GM21717 (cell line): ENCODE measurements around the gene EEPD1.
"Not testable (repeated sequence)": the region's sequence is repeated elsewhere in the genome, so short reads cannot be mapped to it uniquely, and the experiment has no call there.

Experiments
- ATAC-seq: cut with Tn5 transposase; IDR thresholded peaks from one replicate; pipeline ENCODE4 v1.9.1; 2021; ENCODE audit warnings: mild to moderate bottlenecking, moderate library complexity; ENCODE audit not compliant: unreplicated experiment

EEPD1 gene

GRCh38 chr7:36245684-36246299 lies 92.7 kb downstream of the EEPD1 start:
- ATAC-seq = no peak

- ATAC-seq = no peak
Measured at GRCh38 chr7:36249091-36249490, 96.0 kb downstream of the EEPD1 start.

- no peak for ATAC-seq
Measured at GRCh38 chr7:36253699-36254098, 100.6 kb downstream of the EEPD1 start.

- ATAC-seq = not testable (repeated sequence)
Measured at GRCh38 chr7:36258510-36259259, 105.6 kb downstream of the EEPD1 start.

GRCh38 chr7:36260481-36260880 lies 107.4 kb downstream of the EEPD1 start:
- peak; percentile 66 for ATAC-seq

- peak; percentile 40 for ATAC-seq
Measured at GRCh38 chr7:36261019-36261754, 108.1 kb downstream of the EEPD1 start.

GRCh38 chr7:36262309-36263094 lies 109.4 kb downstream of the EEPD1 start:
- no peak for ATAC-seq

- no peak for ATAC-seq
Measured at GRCh38 chr7:36263095-36263484, 110.0 kb downstream of the EEPD1 start.

- ATAC-seq = peak; percentile 47
Measured at GRCh38 chr7:36264123-36264801, 111.2 kb downstream of the EEPD1 start.

- ATAC-seq = no peak
Measured at GRCh38 chr7:36264913-36265516, 112.0 kb downstream of the EEPD1 start.

GRCh38 chr7:36265680-36266079 lies 112.6 kb downstream of the EEPD1 start:
- no peak for ATAC-seq

GRCh38 chr7:36266190-36266589 lies 113.1 kb downstream of the EEPD1 start:
- ATAC-seq = no peak

- ATAC-seq = no peak
Measured at GRCh38 chr7:36266683-36267082, 113.6 kb downstream of the EEPD1 start.

- peak; percentile 63 for ATAC-seq
Measured at GRCh38 chr7:36272211-36272566, 119.1 kb downstream of the EEPD1 start.

- no peak for ATAC-seq
Measured at GRCh38 chr7:36272567-36273269, 119.7 kb downstream of the EEPD1 start.

GRCh38 chr7:36273836-36274235 lies 120.8 kb downstream of the EEPD1 start:
- no peak for ATAC-seq

GRCh38 chr7:36275735-36276284 lies 122.8 kb downstream of the EEPD1 start:
- no peak for ATAC-seq

- ATAC-seq = no peak
Measured at GRCh38 chr7:36276428-36277248, 123.6 kb downstream of the EEPD1 start.

- no peak for ATAC-seq
Measured at GRCh38 chr7:36277249-36277542, 124.1 kb downstream of the EEPD1 start.
